GM21367 (cell line): ENCODE results near the gene LSM7.
"Not testable (repeated sequence)": the region's sequence is repeated elsewhere in the genome, so short reads cannot be mapped to it uniquely, and the experiment has no call there.

Experiments used
- ATAC-seq: cut with Tn5 transposase; IDR thresholded peaks from one replicate; pipeline ENCODE4 v1.9.1; 2021; ENCODE audit not compliant: unreplicated experiment

LSM7 gene

GRCh38 chr19:2282062-2282861, 46.1 kb downstream of the LSM7 start, which contains the start of gene PEAK3:
PEAK3 (minus strand) TSS chr19:2282175; CDS start chr19:2280931, 1,244 bp downstream.
- ATAC-seq: no peak

- not testable (repeated sequence) for ATAC-seq
These were observed 46.9 kb downstream of the LSM7 start for GRCh38 chr19:2281265-2282061.

GRCh38 chr19:2280633-2281264, 47.6 kb downstream of the LSM7 start:
- ATAC-seq: no peak

GRCh38 chr19:2278459-2279158, 49.8 kb downstream of the LSM7 start:
- no peak for ATAC-seq

GRCh38 chr19:2277138-2277537, 51.2 kb downstream of the LSM7 start:
- no peak for ATAC-seq

GRCh38 chr19:2276429-2276986, 51.9 kb downstream of the LSM7 start:
- ATAC-seq: no peak

GRCh38 chr19:2275588-2276428, 52.6 kb downstream of the LSM7 start:
- no peak for ATAC-seq

GRCh38 chr19:2274931-2275535, 53.4 kb downstream of the LSM7 start:
- ATAC-seq: no peak

- no peak for ATAC-seq
These were observed 54.1 kb downstream of the LSM7 start for GRCh38 chr19:2274185-2274711.

GRCh38 chr19:2273356-2274184, 54.8 kb downstream of the LSM7 start:
- ATAC-seq: no peak
